HCT116 (cell line): Measurements from ENCODE around the gene NACC1. TPM values are rescaled to one million over a fixed set of nuclear protein-coding genes. Genes with fewer than 3 reads are reported as not detected.
"Not testable (repeated sequence)": the region's sequence is repeated elsewhere in the genome, so short reads cannot be mapped to it uniquely, and the experiment has no call there.

ENCODE experiments used
- ATAC-seq: fragments of 200-7000 bp; cut with Tn5 transposase; 2 replicates; pipeline ENCODE4 v1.9.1; 2020; ENCODE audit warnings: mild to moderate bottlenecking, moderate library complexity
- BruUV-seq: library from RNA; stranded (reverse); fragments of 400-500 nt; replicated peaks from 2 replicates; lab custom pipeline; 2021; lab: Mats Ljungman, UMichigan
- CTCF ChIA-PET: fragments of 300-600 bp; sonication (Branson Sonifier 250); formaldehyde crosslinking; loops from one replicate; lab custom pipeline; 2021; ENCODE audit warnings: antibody characterized with exemption; lab: Charles Lee
- POLR2A ChIA-PET: fragments of 300-600, 350-600 bp; sonication (Branson Sonifier 250); formaldehyde crosslinking; loops from one replicate; lab custom pipeline; 2021; ENCODE audit warnings: antibody characterized with exemption; lab: Charles Lee
- RAD21 ChIA-PET, 2 experiments: fragments of 300-600 bp; sonication (Branson Sonifier 250); formaldehyde crosslinking; loops; one replicate each; lab custom pipeline; 2023; ENCODE audit warnings: low total read pairs in 2 of 2; ENCODE audit not compliant: uncharacterized antibody in 2 of 2, unreplicated experiment in 2 of 2, low non-redundant PET in 1 of 2; lab: Charles Lee
- DNase-seq: peaks from one replicate; pipeline ENCODE4 v3.0.0-alpha.2; 2010; ENCODE audit warnings: low read depth, low spot score
- H2AFZ ChIP-seq: fragments of 200-600 bp; shearing (Covaris generic), sonication (generic); 2 replicates; pipeline ENCODE4 v1.6.1; 2017; ENCODE audit warnings: low read depth, mixed run types, mixed read lengths, antibody characterized with exemption, low read length; ENCODE audit not compliant: poor library complexity, severe bottlenecking
- H3K27ac ChIP-seq: 2 replicates; pipeline ENCODE4 v1.5.1; 2012; ENCODE audit warnings: low read depth, low read length
- H3K27me3 ChIP-seq: fragments of 200-600 bp; sonication (generic); 2 replicates; pipeline ENCODE4 v1.6.1; 2016; ENCODE audit warnings: mixed run types, low read length, mixed read lengths; ENCODE audit not compliant: insufficient read depth
- H3K36me3 ChIP-seq, 2 experiments: fragments of 200-500 bp in 1 of 2; fragments of 200-600 bp in 1 of 2; sonication (Bioruptor generic) in 1 of 2; sonication (generic) in 1 of 2; 2 replicates each; pipeline versions ENCODE4 v1.5.1 to v1.6.1; 2014 to 2016; ENCODE audit warnings: low read length in 2 of 2, inconsistent platforms in 1 of 2, mixed read lengths in 1 of 2, mixed run types in 1 of 2; ENCODE audit not compliant: insufficient read depth in 2 of 2, control insufficient read depth in 1 of 2
- H3K4me1 ChIP-seq, 2 experiments: fragments of 200-600 bp in 1 of 2; sonication (generic) in 1 of 2; 2 replicates each; pipeline versions ENCODE4 v1.5.1 to v1.6.1; 2012 to 2017; ENCODE audit warnings: low read length in 2 of 2, inconsistent platforms in 1 of 2, mild to moderate bottlenecking in 1 of 2, mixed read lengths in 1 of 2, mixed run types in 1 of 2, moderate library complexity in 1 of 2; ENCODE audit not compliant: insufficient read depth in 2 of 2, control insufficient read depth in 1 of 2
- H3K4me2 ChIP-seq: fragments of 200-600 bp; sonication (generic); 2 replicates; pipeline ENCODE4 v1.6.1; 2017; ENCODE audit warnings: mixed run types, low read length, mixed read lengths
- H3K4me3 ChIP-seq, 2 experiments: fragments of 200-600 bp in 1 of 2; sonication (generic) in 1 of 2; replicated peaks in 1 of 2; 2 replicates each; pipeline ENCODE4 v1.5.1; 2011 to 2016; ENCODE audit warnings: low read length in 2 of 2, control low read depth in 1 of 2, low read depth in 1 of 2, mild to moderate bottlenecking in 1 of 2, mixed read lengths in 1 of 2, mixed run types in 1 of 2
- H3K79me2 ChIP-seq: fragments of 200-600 bp; sonication (generic); 2 replicates; pipeline ENCODE4 v1.6.1; 2017; ENCODE audit warnings: mild to moderate bottlenecking, mixed run types, low read length, moderate library complexity, mixed read lengths; ENCODE audit not compliant: insufficient read depth
- H3K9ac ChIP-seq: fragments of 200-600 bp; sonication (generic); 2 replicates; pipeline ENCODE4 v1.6.1; 2016; ENCODE audit warnings: low read length, mixed read lengths
- H3K9me2 ChIP-seq: fragments of 200-600 bp; sonication (generic), shearing (Covaris generic); 2 replicates; pipeline ENCODE4 v1.6.1; 2017; ENCODE audit warnings: mixed run types, mild to moderate bottlenecking, moderate library complexity; ENCODE audit not compliant: insufficient read depth
- H3K9me3 ChIP-seq, 2 experiments: fragments of 200-500 bp in 1 of 2; fragments of 200-600 bp in 1 of 2; sonication (Bioruptor generic) in 1 of 2; sonication (generic) in 1 of 2; 2 replicates each; pipeline ENCODE4 v1.6.1; 2014 to 2017; ENCODE audit warnings: low read length in 2 of 2, mixed read lengths in 2 of 2, inconsistent platforms in 1 of 2, low read depth in 1 of 2, mild to moderate bottlenecking in 1 of 2, mixed run types in 1 of 2, moderate library complexity in 1 of 2; ENCODE audit not compliant: control insufficient read depth in 1 of 2, insufficient read depth in 1 of 2
- H4K20me1 ChIP-seq: fragments of 200-600 bp; sonication (generic), shearing (Covaris generic); 2 replicates; pipeline ENCODE4 v1.6.1; 2017; ENCODE audit warnings: mixed run types, mild to moderate bottlenecking, moderate library complexity; ENCODE audit not compliant: insufficient read depth
- ATF3 ChIP-seq: IDR thresholded peaks from 2 replicates; pipeline ENCODE4 v1.6.1; 2012
- EGR1 ChIP-seq: IDR thresholded peaks from 2 replicates; pipeline ENCODE4 v1.6.1; 2012; ENCODE audit warnings: low read depth
- EZH2 ChIP-seq: fragments of 200-600 bp; sonication (generic); IDR thresholded peaks from 2 replicates; pipeline ENCODE4 v1.6.1; 2017; ENCODE audit warnings: antibody characterized with exemption, mixed run types
- JUND ChIP-seq: IDR thresholded peaks from 2 replicates; pipeline ENCODE4 v1.6.1; 2012
- POLR2AphosphoS5 ChIP-seq: IDR thresholded peaks from 2 replicates; pipeline ENCODE4 v1.6.1; 2011; ENCODE audit warnings: mild to moderate bottlenecking, low read depth, low read length, moderate library complexity
- TCF7L2 ChIP-seq: IDR thresholded peaks from 2 replicates; pipeline ENCODE4 v1.7.0; 2011; ENCODE audit warnings: borderline replicate concordance, inconsistent platforms; ENCODE audit not compliant: insufficient read depth, insufficient read length; ENCODE audit errors: extremely low read depth
- YY1 ChIP-seq: IDR thresholded peaks from 2 replicates; pipeline ENCODE4 v1.6.1; 2011; ENCODE audit warnings: low read length, low read depth, moderate library complexity, mild to moderate bottlenecking; ENCODE audit not compliant: insufficient replicate concordance; ENCODE audit errors: extremely low read depth
- intact Hi-C: fragments of 100-400 bp; cut with micrococcal nuclease; formaldehyde crosslinking; loops from 2 replicates; pipeline ENCODE4 v1.10.0; 2022
- total RNA-seq: library from RNA; stranded (reverse); gene quantifications from one replicate; pipeline ENCODE4 v1.2.1, GENCODE V29; 2021; ENCODE audit not compliant: unreplicated experiment
- TF ChIP-seq, protein P1 (sequence below): IDR thresholded peaks from 2 replicates; pipeline ENCODE4 v1.6.1; 2012; ENCODE audit warnings: low read depth

Gene NACC1
- total RNA-seq, 1 experiment from 2014 or later, result 181 TPM

DNA sequence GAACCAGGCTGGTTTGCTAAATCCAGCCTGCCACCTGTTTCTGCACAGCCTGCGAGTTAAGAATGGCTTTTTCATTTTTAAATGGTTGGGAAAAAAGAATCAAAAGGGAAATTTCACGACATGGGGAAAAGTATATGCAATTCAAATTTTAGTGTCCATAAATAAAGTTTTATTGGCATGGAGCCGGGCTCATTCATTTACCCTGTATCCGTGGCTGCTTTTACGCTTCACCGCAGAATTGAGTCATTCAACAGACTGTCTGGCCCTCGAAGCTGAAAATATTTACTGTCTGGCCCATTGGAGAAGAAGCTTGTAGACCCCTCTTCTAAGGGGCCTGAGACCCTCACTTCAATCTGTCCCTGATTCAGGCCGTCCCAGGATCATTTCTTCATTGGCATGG lies 58.3 kb downstream of the NACC1 start (continued):
- TF ChIP-seq, protein P1, sequence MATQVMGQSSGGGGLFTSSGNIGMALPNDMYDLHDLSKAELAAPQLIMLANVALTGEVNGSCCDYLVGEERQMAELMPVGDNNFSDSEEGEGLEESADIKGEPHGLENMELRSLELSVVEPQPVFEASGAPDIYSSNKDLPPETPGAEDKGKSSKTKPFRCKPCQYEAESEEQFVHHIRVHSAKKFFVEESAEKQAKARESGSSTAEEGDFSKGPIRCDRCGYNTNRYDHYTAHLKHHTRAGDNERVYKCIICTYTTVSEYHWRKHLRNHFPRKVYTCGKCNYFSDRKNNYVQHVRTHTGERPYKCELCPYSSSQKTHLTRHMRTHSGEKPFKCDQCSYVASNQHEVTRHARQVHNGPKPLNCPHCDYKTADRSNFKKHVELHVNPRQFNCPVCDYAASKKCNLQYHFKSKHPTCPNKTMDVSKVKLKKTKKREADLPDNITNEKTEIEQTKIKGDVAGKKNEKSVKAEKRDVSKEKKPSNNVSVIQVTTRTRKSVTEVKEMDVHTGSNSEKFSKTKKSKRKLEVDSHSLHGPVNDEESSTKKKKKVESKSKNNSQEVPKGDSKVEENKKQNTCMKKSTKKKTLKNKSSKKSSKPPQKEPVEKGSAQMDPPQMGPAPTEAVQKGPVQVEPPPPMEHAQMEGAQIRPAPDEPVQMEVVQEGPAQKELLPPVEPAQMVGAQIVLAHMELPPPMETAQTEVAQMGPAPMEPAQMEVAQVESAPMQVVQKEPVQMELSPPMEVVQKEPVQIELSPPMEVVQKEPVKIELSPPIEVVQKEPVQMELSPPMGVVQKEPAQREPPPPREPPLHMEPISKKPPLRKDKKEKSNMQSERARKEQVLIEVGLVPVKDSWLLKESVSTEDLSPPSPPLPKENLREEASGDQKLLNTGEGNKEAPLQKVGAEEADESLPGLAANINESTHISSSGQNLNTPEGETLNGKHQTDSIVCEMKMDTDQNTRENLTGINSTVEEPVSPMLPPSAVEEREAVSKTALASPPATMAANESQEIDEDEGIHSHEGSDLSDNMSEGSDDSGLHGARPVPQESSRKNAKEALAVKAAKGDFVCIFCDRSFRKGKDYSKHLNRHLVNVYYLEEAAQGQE, result no peak
- TF ChIP-seq JUND (no peak), EGR1 (no peak), EZH2 (no peak), YY1 (no peak), TCF7L2 (no peak), ATF3 (no peak), POLR2AphosphoS5 (no peak)

DNA sequence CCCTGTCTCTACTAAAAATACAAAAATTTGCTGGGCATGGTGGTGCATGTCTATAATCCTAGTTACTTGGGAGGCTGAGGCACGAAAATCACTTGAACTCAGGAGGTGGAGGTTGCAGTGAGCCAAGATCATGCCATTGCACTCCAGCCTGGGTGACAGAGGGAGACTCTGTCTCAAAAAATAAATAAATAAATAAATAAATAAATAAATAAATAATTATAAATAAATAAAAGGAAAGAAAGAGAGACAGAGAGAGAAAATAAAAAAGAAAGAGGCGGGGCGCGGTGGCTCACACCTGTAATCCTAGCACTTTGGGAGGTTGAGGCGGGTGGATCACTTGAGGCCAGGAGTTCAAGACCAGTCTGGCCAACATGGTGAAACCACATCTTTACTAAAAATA lies 59.5 kb downstream of the NACC1 start:
- POLR2A ChIA-PET, result interaction anchor here (1.1 kb wide), 1 partner anchor 10 kb away, joined by 3 read pairs; no protein-coding TSS in a partner anchor
- H2AFZ ChIP-seq, ATAC-seq, H4K20me1 ChIP-seq, H3K79me2 ChIP-seq, H3K9me2 ChIP-seq, RAD21 ChIA-PET, intact Hi-C loops, H3K36me3 ChIP-seq, H3K4me3 ChIP-seq, BruUV-seq, H3K9ac ChIP-seq, H3K9me3 ChIP-seq, H3K27ac ChIP-seq, CTCF ChIA-PET, DNase-seq, H3K27me3 ChIP-seq, H3K4me2 ChIP-seq: not testable (repeated sequence)
- peaks cover 21 to 22% of the 10 kb centered on the region in 2 experiments for H3K4me1 ChIP-seq

DNA sequence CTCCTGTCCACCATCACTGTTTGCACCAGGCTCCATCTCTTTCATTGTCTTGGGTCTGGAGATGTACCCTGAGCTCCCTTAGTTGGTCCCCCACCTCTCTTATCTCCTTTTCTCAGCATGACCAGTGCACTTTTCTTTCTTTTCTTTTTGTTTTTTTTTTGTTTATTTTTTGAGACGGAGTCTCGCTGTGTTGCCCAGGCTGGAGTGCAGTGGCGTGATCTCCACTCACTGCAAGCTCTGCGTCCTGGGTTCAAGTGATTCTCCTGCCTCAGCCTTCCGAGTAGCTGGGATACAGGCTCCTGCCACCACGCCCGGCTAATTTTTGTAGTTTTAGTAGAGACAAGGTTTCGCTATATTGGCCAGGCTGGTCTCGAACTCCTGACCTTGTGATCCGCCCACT lies 60.2 kb downstream of the NACC1 start:
- H2AFZ ChIP-seq, H3K9ac ChIP-seq, H3K27ac ChIP-seq, BruUV-seq, DNase-seq, H3K4me2 ChIP-seq, H3K79me2 ChIP-seq, intact Hi-C loops, H4K20me1 ChIP-seq, H3K4me3 ChIP-seq, RAD21 ChIA-PET, H3K36me3 ChIP-seq, H3K9me2 ChIP-seq, ATAC-seq, CTCF ChIA-PET, H3K9me3 ChIP-seq, H3K27me3 ChIP-seq: not testable (repeated sequence)
- POLR2A ChIA-PET, result interaction anchor here (1.1 kb wide), 1 partner anchor 10 kb away, joined by 3 read pairs; no protein-coding TSS in a partner anchor
- peaks cover 14 to 15% of the 10 kb centered on the region in 2 experiments for H3K4me1 ChIP-seq
